Endothelial cell of umbilical vein (primary cell): Measurements from ENCODE around the gene RAMP2. TPM values are rescaled to one million over a fixed set of nuclear protein-coding genes. Genes with fewer than 3 reads are reported as not detected.

Experiments
- BruUV-seq: library from RNA; stranded (reverse); fragments of 400-500 nt; replicated peaks from 2 replicates; lab custom pipeline; 2021; lab: Mats Ljungman, UMichigan
- CTCF ChIA-PET: fragments of 300-600, 350-600 bp; sonication (Branson Sonifier 250); formaldehyde crosslinking; loops from one replicate; lab custom pipeline; 2021; ENCODE audit warnings: antibody characterized with exemption, inconsistent platforms; lab: Charles Lee
- POLR2A ChIA-PET: fragments of 300-600, 350-600 bp; sonication (Branson Sonifier 250); formaldehyde crosslinking; loops from one replicate; lab custom pipeline; 2021; ENCODE audit warnings: antibody characterized with exemption, inconsistent platforms; lab: Charles Lee
- DNase-seq: peaks from one replicate; pipeline ENCODE4 v3.0.0-alpha.2; 2011; ENCODE audit warnings: low read depth, low spot score
- FAIRE-seq: peaks from 2 replicates; lab custom pipeline; 2011; peaks lifted over from hg19 to GRCh38; lab: Jason Lieb, UNC
- H2AFZ ChIP-seq: 2 replicates; pipeline ENCODE4 v1.6.0; 2012; ENCODE audit warnings: low read depth, low read length, control low read depth, inconsistent platforms
- H3K27ac ChIP-seq: 2 replicates; pipeline ENCODE4 v1.5.1; 2011; ENCODE audit warnings: low read depth, mild to moderate bottlenecking, control low read depth, low read length, moderate library complexity; ENCODE audit not compliant: insufficient read depth
- H3K27me3 ChIP-seq, 2 experiments: 2 replicates each; pipeline versions ENCODE4 v1.6.0 to v1.6.1; 2011; ENCODE audit warnings: low read length in 2 of 2, mixed read lengths in 1 of 2; ENCODE audit not compliant: control insufficient read depth in 2 of 2, insufficient read depth in 2 of 2
- H3K36me3 ChIP-seq, 2 experiments: 2 replicates in 1 of 2; 3 replicates in 1 of 2; pipeline ENCODE4 v1.5.1; 2011; ENCODE audit warnings: low read length in 2 of 2, mild to moderate bottlenecking in 1 of 2, moderate library complexity in 1 of 2; ENCODE audit not compliant: control insufficient read depth in 2 of 2, insufficient read depth in 2 of 2; ENCODE audit errors: extremely low read depth in 1 of 2
- H3K4me1 ChIP-seq: 3 replicates; pipeline ENCODE4 v1.5.1; 2011; ENCODE audit warnings: mild to moderate bottlenecking, low read length; ENCODE audit not compliant: control insufficient read depth, insufficient read depth; ENCODE audit errors: extremely low read depth
- H3K4me2 ChIP-seq: 2 replicates; pipeline ENCODE4 v1.6.1; 2011; ENCODE audit warnings: low read length, control low read depth, mixed read lengths; ENCODE audit not compliant: insufficient read depth
- H3K4me3 ChIP-seq, 3 experiments: fragments of 200-600 bp in 1 of 3; sonication (generic), shearing (Covaris generic) in 1 of 3; replicated peaks in 1 of 3; 2 replicates each; pipeline ENCODE4 v1.5.1; 2011 to 2016; ENCODE audit warnings: control low read depth in 3 of 3, low read length in 3 of 3, mild to moderate bottlenecking in 2 of 3, inconsistent platforms in 1 of 3, low read depth in 1 of 3, moderate library complexity in 1 of 3; ENCODE audit not compliant: insufficient read depth in 1 of 3
- H3K79me2 ChIP-seq: 2 replicates; pipeline ENCODE4 v1.6.0; 2012; ENCODE audit warnings: low read length, inconsistent platforms; ENCODE audit not compliant: control insufficient read depth, insufficient read depth
- H3K9ac ChIP-seq: replicated peaks from 2 replicates; pipeline ENCODE3; 2011; ENCODE audit warnings: low read length, control low read depth; ENCODE audit not compliant: insufficient read depth; ENCODE audit errors: extremely low read depth
- H3K9me1 ChIP-seq: replicated peaks from 3 replicates; pipeline ENCODE4 v1.6.0; 2011; ENCODE audit warnings: mild to moderate bottlenecking, low read length; ENCODE audit not compliant: control insufficient read depth, insufficient read depth; ENCODE audit errors: extremely low read depth
- H3K9me3 ChIP-seq: replicated peaks from 2 replicates; pipeline ENCODE4 v1.5.1; 2012; ENCODE audit warnings: low read length, inconsistent platforms; ENCODE audit not compliant: control insufficient read depth, insufficient read depth
- H4K20me1 ChIP-seq: replicated peaks from 2 replicates; pipeline ENCODE3; 2011; ENCODE audit warnings: mild to moderate bottlenecking, low read length; ENCODE audit not compliant: control insufficient read depth, insufficient read depth; ENCODE audit errors: extremely low read depth
- EZH2 ChIP-seq: IDR thresholded peaks from 2 replicates; pipeline ENCODE4 v1.6.1; 2012; ENCODE audit warnings: borderline replicate concordance, low read depth, mild to moderate bottlenecking, moderate library complexity, low read length, inconsistent platforms; ENCODE audit not compliant: severe bottlenecking
- GATA2 ChIP-seq: IDR thresholded peaks from 2 replicates; pipeline ENCODE4 v1.7.0; 2011; ENCODE audit warnings: low read depth, mild to moderate bottlenecking, moderate library complexity, mixed read lengths, low read length; ENCODE audit not compliant: insufficient read length, insufficient read depth
- MAX ChIP-seq: IDR thresholded peaks from 2 replicates; pipeline ENCODE4 v1.6.1; 2011; ENCODE audit not compliant: insufficient read depth, insufficient read length
- MYC ChIP-seq: IDR thresholded peaks from one replicate; pipeline ENCODE4 v1.6.1; 2011; ENCODE audit warnings: mild to moderate bottlenecking, low read depth, low read length
- POLR2A ChIP-seq: IDR thresholded peaks from 2 replicates; pipeline ENCODE4 v1.6.1; 2012; ENCODE audit warnings: low read depth, mild to moderate bottlenecking, control low read depth, low read length
- POLR2AphosphoS5 ChIP-seq: IDR thresholded peaks from 2 replicates; pipeline ENCODE4 v1.6.1; 2012; ENCODE audit warnings: low read depth, mild to moderate bottlenecking, control low read depth, low read length, moderate library complexity; ENCODE audit not compliant: insufficient read depth
- dilution Hi-C: fragments of 300-500 bp; cut with MboI; formaldehyde crosslinking; loops from one replicate; pipeline ENCODE4 v1.15.0; 2019; ENCODE audit warnings: low sequenced_read_pairs; ENCODE audit not compliant: extremely low pct_ligation_motif_present
- intact Hi-C: fragments of 100-400 bp; cut with micrococcal nuclease; formaldehyde crosslinking; loops from one replicate; pipeline ENCODE4 v1.10.0; 2022
- polyA plus RNA-seq, 4 experiments: library from polyadenylated mRNA; depleted of rRNA in 3 of 4; stranded (reverse) in 3 of 4; unstranded in 1 of 4; fragments of >200 nt; gene quantifications; 2 replicates each; pipeline versions ENCODE4 v1.2.1 to v1.2.3, GENCODE V29; 2011 to 2012; ENCODE audit warnings: missing spikeins in 1 of 4
- total RNA-seq: library from RNA; stranded (reverse); gene quantifications from 2 replicates; pipeline ENCODE4 v1.2.3, GENCODE V29; 2021

Gene RAMP2
- total and polyA plus RNA-seq, 2 donors (not counting 3 experiments of a cell fraction or from before 2014, with no cell fraction given), result 106 to 192 TPM

- FAIRE-seq (peak; percentile 63), DNase-seq (no peak)
- Histone ChIP-seq H3K27me3 (peaks cover 16% of the 10 kb centered on the region in 2 experiments), H3K4me1 (peaks cover 35% of the 10 kb centered on the region), H3K9ac (no peak overlapping the region), H3K36me3 (no peaks in the 10 kb centered on the region), H3K4me3 (no peak overlapping the region), H3K79me2 (no peaks in the 10 kb centered on the region), H3K9me1 (no peaks in the 10 kb centered on the region), H4K20me1 (no peaks in the 10 kb centered on the region), H3K4me2 (no peak overlapping the region), H3K27ac (no peak overlapping the region), H2AFZ (no peak overlapping the region), H3K9me3 (no peaks in the 10 kb centered on the region)
- intact Hi-C loops (loop anchor here (5.0 kb wide), 1 partner anchor 107 kb away; the partner anchor contains the start of gene PLEKHH3), dilution Hi-C loops (no loop called here)
- POLR2A ChIA-PET, result no interaction called here
- BruUV-seq, result no TSS peak
- TF ChIP-seq POLR2AphosphoS5 (no peak), GATA2 (no peak), POLR2A (no peak)
- CTCF ChIA-PET, result interaction anchor here (1.3 kb wide), 1 partner anchor 21 kb away, joined by 3 read pairs; no protein-coding TSS in a partner anchor
Measured at GRCh38 chr17:42784409-42784808, 23.4 kb downstream of the RAMP2 start.

- no peaks in the 10 kb centered on the region for H3K36me3 ChIP-seq
- no peak overlapping the region for H3K27ac ChIP-seq
- H4K20me1 ChIP-seq, result no peaks in the 10 kb centered on the region
- TF ChIP-seq POLR2AphosphoS5, result no peak
- TF ChIP-seq EZH2, result peak; percentile 70
- TF ChIP-seq MYC, result no peak
- TF ChIP-seq MAX, result no peak
- no peak for TF ChIP-seq POLR2A
- dilution Hi-C loops (no loop called here), intact Hi-C loops (loop anchor here (5.0 kb wide), 1 partner anchor 108 kb away; the partner anchor contains the start of gene PLEKHH3)
- H3K9me1 ChIP-seq, result no peaks in the 10 kb centered on the region
- H3K4me1 ChIP-seq, result peaks cover 34% of the 10 kb centered on the region
- H3K9ac ChIP-seq, result no peak overlapping the region
- no peak for DNase-seq
- no peak overlapping the region for H3K4me2 ChIP-seq
- peaks cover 16% of the 10 kb centered on the region in 2 experiments for H3K27me3 ChIP-seq
- ChIA-PET POLR2A (interaction anchor here (0.9 kb wide), 1 partner anchor 12 kb away, joined by 4 read pairs; the partner anchor contains the start of gene VPS25), CTCF (interaction anchor here (0.7 to 1.3 kb wide), 2 partner anchors 18 to 21 kb away, joined by 3 read pairs; no protein-coding TSS in a partner anchor)
- no TSS peak for BruUV-seq
- no peaks in the 10 kb centered on the region for H3K9me3 ChIP-seq
- H3K4me3 ChIP-seq, result no peak overlapping the region
- FAIRE-seq, result no peak
- H2AFZ ChIP-seq, result no peak overlapping the region
- no peaks in the 10 kb centered on the region for H3K79me2 ChIP-seq
Measured at GRCh38 chr17:42784811-42785592, 24.0 kb downstream of the RAMP2 start.
